ENCODE results near the gene CHST9.

DNA sequence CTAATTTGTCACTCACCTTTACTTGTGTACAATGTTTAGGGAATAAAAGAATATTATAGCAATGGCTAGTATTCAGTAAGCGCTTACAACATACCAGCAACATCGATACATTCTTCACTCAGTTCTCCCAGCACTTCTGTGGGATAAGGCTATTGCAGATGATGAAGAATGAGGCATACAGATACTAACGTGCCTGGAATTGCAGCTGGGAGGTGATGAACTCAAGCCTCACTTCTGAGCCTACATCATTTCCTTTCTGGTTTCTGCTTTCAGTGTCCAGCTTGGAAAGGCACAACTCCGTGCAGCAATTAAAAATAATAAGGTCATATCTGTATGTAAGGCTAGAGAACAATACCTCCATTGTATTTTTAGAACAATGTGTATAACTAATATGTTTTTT, 224.2 kb downstream of the CHST9 start:
- TF ChIP-seq, protein P1, sequence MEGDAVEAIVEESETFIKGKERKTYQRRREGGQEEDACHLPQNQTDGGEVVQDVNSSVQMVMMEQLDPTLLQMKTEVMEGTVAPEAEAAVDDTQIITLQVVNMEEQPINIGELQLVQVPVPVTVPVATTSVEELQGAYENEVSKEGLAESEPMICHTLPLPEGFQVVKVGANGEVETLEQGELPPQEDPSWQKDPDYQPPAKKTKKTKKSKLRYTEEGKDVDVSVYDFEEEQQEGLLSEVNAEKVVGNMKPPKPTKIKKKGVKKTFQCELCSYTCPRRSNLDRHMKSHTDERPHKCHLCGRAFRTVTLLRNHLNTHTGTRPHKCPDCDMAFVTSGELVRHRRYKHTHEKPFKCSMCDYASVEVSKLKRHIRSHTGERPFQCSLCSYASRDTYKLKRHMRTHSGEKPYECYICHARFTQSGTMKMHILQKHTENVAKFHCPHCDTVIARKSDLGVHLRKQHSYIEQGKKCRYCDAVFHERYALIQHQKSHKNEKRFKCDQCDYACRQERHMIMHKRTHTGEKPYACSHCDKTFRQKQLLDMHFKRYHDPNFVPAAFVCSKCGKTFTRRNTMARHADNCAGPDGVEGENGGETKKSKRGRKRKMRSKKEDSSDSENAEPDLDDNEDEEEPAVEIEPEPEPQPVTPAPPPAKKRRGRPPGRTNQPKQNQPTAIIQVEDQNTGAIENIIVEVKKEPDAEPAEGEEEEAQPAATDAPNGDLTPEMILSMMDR (IDR thresholded peaks at IDR 0.05; ENCODE audit: low read depth, low read length, missing input control): no peak
- TF ChIP-seq TAF1 (conservative IDR thresholded peaks at IDR 0.05) (no peak), EGR1 (IDR thresholded peaks at IDR 0.05; ENCODE audit: low read depth in 2 of 2) (no peak), NR2F2 (IDR thresholded peaks at IDR 0.05) (no peak)
- TF ChIP-seq, protein P2, sequence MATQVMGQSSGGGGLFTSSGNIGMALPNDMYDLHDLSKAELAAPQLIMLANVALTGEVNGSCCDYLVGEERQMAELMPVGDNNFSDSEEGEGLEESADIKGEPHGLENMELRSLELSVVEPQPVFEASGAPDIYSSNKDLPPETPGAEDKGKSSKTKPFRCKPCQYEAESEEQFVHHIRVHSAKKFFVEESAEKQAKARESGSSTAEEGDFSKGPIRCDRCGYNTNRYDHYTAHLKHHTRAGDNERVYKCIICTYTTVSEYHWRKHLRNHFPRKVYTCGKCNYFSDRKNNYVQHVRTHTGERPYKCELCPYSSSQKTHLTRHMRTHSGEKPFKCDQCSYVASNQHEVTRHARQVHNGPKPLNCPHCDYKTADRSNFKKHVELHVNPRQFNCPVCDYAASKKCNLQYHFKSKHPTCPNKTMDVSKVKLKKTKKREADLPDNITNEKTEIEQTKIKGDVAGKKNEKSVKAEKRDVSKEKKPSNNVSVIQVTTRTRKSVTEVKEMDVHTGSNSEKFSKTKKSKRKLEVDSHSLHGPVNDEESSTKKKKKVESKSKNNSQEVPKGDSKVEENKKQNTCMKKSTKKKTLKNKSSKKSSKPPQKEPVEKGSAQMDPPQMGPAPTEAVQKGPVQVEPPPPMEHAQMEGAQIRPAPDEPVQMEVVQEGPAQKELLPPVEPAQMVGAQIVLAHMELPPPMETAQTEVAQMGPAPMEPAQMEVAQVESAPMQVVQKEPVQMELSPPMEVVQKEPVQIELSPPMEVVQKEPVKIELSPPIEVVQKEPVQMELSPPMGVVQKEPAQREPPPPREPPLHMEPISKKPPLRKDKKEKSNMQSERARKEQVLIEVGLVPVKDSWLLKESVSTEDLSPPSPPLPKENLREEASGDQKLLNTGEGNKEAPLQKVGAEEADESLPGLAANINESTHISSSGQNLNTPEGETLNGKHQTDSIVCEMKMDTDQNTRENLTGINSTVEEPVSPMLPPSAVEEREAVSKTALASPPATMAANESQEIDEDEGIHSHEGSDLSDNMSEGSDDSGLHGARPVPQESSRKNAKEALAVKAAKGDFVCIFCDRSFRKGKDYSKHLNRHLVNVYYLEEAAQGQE (IDR thresholded peaks at IDR 0.05): no peak
- TF ChIP-seq, protein P3, sequence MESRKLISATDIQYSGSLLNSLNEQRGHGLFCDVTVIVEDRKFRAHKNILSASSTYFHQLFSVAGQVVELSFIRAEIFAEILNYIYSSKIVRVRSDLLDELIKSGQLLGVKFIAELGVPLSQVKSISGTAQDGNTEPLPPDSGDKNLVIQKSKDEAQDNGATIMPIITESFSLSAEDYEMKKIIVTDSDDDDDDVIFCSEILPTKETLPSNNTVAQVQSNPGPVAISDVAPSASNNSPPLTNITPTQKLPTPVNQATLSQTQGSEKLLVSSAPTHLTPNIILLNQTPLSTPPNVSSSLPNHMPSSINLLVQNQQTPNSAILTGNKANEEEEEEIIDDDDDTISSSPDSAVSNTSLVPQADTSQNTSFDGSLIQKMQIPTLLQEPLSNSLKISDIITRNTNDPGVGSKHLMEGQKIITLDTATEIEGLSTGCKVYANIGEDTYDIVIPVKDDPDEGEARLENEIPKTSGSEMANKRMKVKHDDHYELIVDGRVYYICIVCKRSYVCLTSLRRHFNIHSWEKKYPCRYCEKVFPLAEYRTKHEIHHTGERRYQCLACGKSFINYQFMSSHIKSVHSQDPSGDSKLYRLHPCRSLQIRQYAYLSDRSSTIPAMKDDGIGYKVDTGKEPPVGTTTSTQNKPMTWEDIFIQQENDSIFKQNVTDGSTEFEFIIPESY (IDR thresholded peaks at IDR 0.05): no peak

Measured in liver (tissue), 3 donors.